GM23338 (cell line): ENCODE measurements around the gene NEK2. TPM values are rescaled to one million over a fixed set of nuclear protein-coding genes. Genes with fewer than 3 reads are reported as not detected.

Source experiments
- CREB1 ChIP-seq: fragments of 250-450 bp; sonication (Bioruptor Pico); IDR thresholded peaks from 2 replicates; pipeline ENCODE4 v1.5.0; 2020; ENCODE audit warnings: low read depth, mild to moderate bottlenecking, moderate library complexity
- EZH2 ChIP-seq: fragments of 200-600 bp; sonication (generic); IDR thresholded peaks from one replicate; pipeline ENCODE4 v1.8.0; 2017; ENCODE audit warnings: antibody characterized with exemption, mild to moderate bottlenecking, low read depth; ENCODE audit not compliant: unreplicated experiment
- EZH2phosphoT487 ChIP-seq: fragments of 200-600 bp; sonication (generic); IDR thresholded peaks from one replicate; pipeline ENCODE4 v1.8.1; 2018; ENCODE audit warnings: antibody characterized with exemption; ENCODE audit not compliant: unreplicated experiment
- STAT1 ChIP-seq: IDR thresholded peaks from one replicate; pipeline ENCODE4 v1.6.1; 2016; ENCODE audit warnings: antibody characterized with exemption; ENCODE audit not compliant: unreplicated experiment
- ZNF114 ChIP-seq: fragments of 250-450 bp; sonication (Bioruptor Pico); IDR thresholded peaks from 2 replicates; pipeline ENCODE4 v1.5.0; 2020; ENCODE audit warnings: mild to moderate bottlenecking, moderate library complexity
- ZNF331 ChIP-seq: fragments of 250-450 bp; sonication (Bioruptor Pico); IDR thresholded peaks from 2 replicates; pipeline ENCODE4 v1.5.0; 2020; ENCODE audit warnings: low read depth, mild to moderate bottlenecking, moderate library complexity
- polyA plus RNA-seq: library from polyadenylated mRNA; unstranded; fragments of >200 nt; fragmentation: Nextera tagmentation; extraction: Ambion mirVana; gene quantifications from 2 replicates; pipeline ENCODE4 v1.2.1, GENCODE V29; 2016
- total RNA-seq: library from RNA; depleted of rRNA; stranded (reverse); fragments of >200 nt; shearing (Covaris generic); gene quantifications from 2 replicates; pipeline ENCODE4 v1.2.3, GENCODE V29; 2014
- TF ChIP-seq, protein P1 (sequence below): fragments of 250-450 bp; sonication (Bioruptor Pico); IDR thresholded peaks from 2 replicates; pipeline ENCODE4 v1.5.0; 2020; ENCODE audit warnings: mild to moderate bottlenecking, moderate library complexity
- TF ChIP-seq, protein P2 (sequence below): IDR thresholded peaks from one replicate; pipeline ENCODE4 v1.6.1; 2018; ENCODE audit warnings: antibody characterized with exemption; ENCODE audit not compliant: unreplicated experiment

NEK2 gene
- total and polyA plus RNA-seq, 2 experiments from 2014 or later: 17.0 to 24.9 TPM

GRCh38 chr1:211640301-211640630, 35.2 kb downstream of the NEK2 start (continued):
- TF ChIP-seq, protein P1, sequence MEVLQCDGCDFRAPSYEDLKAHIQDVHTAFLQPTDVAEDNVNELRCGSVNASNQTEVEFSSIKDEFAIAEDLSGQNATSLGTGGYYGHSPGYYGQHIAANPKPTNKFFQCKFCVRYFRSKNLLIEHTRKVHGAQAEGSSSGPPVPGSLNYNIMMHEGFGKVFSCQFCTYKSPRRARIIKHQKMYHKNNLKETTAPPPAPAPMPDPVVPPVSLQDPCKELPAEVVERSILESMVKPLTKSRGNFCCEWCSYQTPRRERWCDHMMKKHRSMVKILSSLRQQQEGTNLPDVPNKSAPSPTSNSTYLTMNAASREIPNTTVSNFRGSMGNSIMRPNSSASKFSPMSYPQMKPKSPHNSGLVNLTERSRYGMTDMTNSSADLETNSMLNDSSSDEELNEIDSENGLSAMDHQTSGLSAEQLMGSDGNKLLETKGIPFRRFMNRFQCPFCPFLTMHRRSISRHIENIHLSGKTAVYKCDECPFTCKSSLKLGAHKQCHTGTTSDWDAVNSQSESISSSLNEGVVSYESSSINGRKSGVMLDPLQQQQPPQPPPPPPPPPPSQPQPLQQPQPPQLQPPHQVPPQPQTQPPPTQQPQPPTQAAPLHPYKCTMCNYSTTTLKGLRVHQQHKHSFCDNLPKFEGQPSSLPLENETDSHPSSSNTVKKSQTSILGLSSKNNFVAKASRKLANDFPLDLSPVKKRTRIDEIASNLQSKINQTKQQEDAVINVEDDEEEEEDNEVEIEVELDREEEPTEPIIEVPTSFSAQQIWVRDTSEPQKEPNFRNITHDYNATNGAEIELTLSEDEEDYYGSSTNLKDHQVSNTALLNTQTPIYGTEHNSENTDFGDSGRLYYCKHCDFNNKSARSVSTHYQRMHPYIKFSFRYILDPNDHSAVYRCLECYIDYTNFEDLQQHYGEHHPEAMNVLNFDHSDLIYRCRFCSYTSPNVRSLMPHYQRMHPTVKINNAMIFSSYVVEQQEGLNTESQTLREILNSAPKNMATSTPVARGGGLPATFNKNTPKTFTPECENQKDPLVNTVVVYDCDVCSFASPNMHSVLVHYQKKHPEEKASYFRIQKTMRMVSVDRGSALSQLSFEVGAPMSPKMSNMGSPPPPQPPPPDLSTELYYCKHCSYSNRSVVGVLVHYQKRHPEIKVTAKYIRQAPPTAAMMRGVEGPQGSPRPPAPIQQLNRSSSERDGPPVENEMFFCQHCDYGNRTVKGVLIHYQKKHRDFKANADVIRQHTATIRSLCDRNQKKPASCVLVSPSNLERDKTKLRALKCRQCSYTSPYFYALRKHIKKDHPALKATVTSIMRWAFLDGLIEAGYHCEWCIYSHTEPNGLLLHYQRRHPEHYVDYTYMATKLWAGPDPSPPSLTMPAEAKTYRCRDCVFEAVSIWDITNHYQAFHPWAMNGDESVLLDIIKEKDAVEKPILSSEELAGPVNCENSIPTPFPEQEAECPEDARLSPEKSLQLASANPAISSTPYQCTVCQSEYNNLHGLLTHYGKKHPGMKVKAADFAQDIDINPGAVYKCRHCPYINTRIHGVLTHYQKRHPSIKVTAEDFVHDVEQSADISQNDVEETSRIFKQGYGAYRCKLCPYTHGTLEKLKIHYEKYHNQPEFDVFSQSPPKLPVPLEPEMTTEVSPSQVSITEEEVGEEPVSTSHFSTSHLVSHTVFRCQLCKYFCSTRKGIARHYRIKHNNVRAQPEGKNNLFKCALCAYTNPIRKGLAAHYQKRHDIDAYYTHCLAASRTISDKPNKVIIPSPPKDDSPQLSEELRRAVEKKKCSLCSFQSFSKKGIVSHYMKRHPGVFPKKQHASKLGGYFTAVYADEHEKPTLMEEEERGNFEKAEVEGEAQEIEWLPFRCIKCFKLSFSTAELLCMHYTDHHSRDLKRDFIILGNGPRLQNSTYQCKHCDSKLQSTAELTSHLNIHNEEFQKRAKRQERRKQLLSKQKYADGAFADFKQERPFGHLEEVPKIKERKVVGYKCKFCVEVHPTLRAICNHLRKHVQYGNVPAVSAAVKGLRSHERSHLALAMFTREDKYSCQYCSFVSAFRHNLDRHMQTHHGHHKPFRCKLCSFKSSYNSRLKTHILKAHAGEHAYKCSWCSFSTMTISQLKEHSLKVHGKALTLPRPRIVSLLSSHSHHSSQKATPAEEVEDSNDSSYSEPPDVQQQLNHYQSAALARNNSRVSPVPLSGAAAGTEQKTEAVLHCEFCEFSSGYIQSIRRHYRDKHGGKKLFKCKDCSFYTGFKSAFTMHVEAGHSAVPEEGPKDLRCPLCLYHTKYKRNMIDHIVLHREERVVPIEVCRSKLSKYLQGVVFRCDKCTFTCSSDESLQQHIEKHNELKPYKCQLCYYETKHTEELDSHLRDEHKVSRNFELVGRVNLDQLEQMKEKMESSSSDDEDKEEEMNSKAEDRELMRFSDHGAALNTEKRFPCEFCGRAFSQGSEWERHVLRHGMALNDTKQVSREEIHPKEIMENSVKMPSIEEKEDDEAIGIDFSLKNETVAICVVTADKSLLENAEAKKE (CRISPR knock-in tag): no peak
- TF ChIP-seq STAT1 (no peak), CREB1 (CRISPR knock-in tag) (no peak), EZH2 (no peak), ZNF114 (CRISPR knock-in tag) (no peak), ZNF331 (no peak), EZH2phosphoT487 (no peak)
- TF ChIP-seq, protein P2, sequence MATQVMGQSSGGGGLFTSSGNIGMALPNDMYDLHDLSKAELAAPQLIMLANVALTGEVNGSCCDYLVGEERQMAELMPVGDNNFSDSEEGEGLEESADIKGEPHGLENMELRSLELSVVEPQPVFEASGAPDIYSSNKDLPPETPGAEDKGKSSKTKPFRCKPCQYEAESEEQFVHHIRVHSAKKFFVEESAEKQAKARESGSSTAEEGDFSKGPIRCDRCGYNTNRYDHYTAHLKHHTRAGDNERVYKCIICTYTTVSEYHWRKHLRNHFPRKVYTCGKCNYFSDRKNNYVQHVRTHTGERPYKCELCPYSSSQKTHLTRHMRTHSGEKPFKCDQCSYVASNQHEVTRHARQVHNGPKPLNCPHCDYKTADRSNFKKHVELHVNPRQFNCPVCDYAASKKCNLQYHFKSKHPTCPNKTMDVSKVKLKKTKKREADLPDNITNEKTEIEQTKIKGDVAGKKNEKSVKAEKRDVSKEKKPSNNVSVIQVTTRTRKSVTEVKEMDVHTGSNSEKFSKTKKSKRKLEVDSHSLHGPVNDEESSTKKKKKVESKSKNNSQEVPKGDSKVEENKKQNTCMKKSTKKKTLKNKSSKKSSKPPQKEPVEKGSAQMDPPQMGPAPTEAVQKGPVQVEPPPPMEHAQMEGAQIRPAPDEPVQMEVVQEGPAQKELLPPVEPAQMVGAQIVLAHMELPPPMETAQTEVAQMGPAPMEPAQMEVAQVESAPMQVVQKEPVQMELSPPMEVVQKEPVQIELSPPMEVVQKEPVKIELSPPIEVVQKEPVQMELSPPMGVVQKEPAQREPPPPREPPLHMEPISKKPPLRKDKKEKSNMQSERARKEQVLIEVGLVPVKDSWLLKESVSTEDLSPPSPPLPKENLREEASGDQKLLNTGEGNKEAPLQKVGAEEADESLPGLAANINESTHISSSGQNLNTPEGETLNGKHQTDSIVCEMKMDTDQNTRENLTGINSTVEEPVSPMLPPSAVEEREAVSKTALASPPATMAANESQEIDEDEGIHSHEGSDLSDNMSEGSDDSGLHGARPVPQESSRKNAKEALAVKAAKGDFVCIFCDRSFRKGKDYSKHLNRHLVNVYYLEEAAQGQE: no peak
